NK-92 (cell line): ENCODE measurements around the gene TM7SF2.
"Not testable (repeated sequence)": the region's sequence is repeated elsewhere in the genome, so short reads cannot be mapped to it uniquely, and the experiment has no call there.

Experiments
- DNase-seq: peaks from one replicate; lab custom pipeline; 2025; ENCODE audit not compliant: unreplicated experiment; lab: John Stamatoyannopoulos, UW

Gene TM7SF2

GRCh38 chr11:65114538-65115171 lies 3.0 kb downstream of the TM7SF2 start:
- DNase-seq = no peak

- DNase-seq = no peak
These were observed 3.9 kb downstream of the TM7SF2 start for GRCh38 chr11:65115361-65116082.

- DNase-seq = no peak
These were observed 4.9 kb downstream of the TM7SF2 start for GRCh38 chr11:65116370-65117205.

GRCh38 chr11:65117206-65118096 lies 5.8 kb downstream of the TM7SF2 start, which contains the start of gene ZNHIT2:
Gene ZNHIT2, minus strand, starts transcription at chr11:65117701. Its CDS starts 48 bp downstream, at chr11:65117653.
- DNase-seq = peak; percentile 96

GRCh38 chr11:65118097-65118837 lies 6.6 kb downstream of the TM7SF2 start:
- no peak for DNase-seq

- not testable (repeated sequence) for DNase-seq
These were observed 7.4 kb downstream of the TM7SF2 start for GRCh38 chr11:65118891-65119669.

- DNase-seq = no peak
These were observed 8.0 kb downstream of the TM7SF2 start for GRCh38 chr11:65119670-65119995.

GRCh38 chr11:65120831-65121230 lies 9.2 kb downstream of the TM7SF2 start:
- no peak for DNase-seq

GRCh38 chr11:65121447-65121864 lies 9.8 kb downstream of the TM7SF2 start:
- DNase-seq = no peak

GRCh38 chr11:65121865-65122696 lies 10.4 kb downstream of the TM7SF2 start, which contains the start of the genes FAU and MRPL49:
Gene FAU, minus strand, starts transcription at chr11:65122134. Its CDS starts 321 bp downstream, at chr11:65121813.
Gene MRPL49, plus strand, starts transcription at chr11:65122321. Its CDS starts 26 bp downstream, at chr11:65122347.
- peak; percentile 89 for DNase-seq

GRCh38 chr11:65124480-65125196 lies 13.0 kb downstream of the TM7SF2 start:
- no peak for DNase-seq

- DNase-seq = no peak
These were observed 13.8 kb downstream of the TM7SF2 start for GRCh38 chr11:65125197-65126056.

GRCh38 chr11:65126624-65127274 lies 15.1 kb downstream of the TM7SF2 start:
- no peak for DNase-seq

GRCh38 chr11:65127473-65128181 lies 16.0 kb downstream of the TM7SF2 start:
- no peak for DNase-seq
